ENCODE measurements around the gene ZNF248.

DNA sequence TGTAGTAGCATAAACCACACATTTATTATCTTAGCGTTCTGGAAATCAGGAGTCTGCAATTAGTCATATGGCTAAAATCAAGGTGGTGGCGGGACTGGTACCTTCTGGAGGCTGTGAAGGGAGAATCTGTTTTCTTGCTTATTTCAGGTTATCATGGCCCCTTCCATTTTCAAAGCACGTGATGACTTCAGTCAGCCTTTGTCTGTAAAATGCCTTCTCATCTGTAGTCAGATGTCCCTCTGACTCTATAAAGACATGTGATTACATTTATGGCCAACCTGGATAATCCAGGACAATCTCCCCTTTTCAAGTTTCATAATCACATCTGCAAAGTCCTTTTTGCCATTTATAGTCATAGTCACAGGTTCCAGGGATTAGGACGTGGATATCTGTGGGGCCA is 15.5 kb upstream of the ZNF248 start:
- no peak for TF ChIP-seq EZH2 (IDR thresholded peaks at IDR 0.05)
- TF ChIP-seq, protein P1, sequence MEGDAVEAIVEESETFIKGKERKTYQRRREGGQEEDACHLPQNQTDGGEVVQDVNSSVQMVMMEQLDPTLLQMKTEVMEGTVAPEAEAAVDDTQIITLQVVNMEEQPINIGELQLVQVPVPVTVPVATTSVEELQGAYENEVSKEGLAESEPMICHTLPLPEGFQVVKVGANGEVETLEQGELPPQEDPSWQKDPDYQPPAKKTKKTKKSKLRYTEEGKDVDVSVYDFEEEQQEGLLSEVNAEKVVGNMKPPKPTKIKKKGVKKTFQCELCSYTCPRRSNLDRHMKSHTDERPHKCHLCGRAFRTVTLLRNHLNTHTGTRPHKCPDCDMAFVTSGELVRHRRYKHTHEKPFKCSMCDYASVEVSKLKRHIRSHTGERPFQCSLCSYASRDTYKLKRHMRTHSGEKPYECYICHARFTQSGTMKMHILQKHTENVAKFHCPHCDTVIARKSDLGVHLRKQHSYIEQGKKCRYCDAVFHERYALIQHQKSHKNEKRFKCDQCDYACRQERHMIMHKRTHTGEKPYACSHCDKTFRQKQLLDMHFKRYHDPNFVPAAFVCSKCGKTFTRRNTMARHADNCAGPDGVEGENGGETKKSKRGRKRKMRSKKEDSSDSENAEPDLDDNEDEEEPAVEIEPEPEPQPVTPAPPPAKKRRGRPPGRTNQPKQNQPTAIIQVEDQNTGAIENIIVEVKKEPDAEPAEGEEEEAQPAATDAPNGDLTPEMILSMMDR (IDR thresholded peaks at IDR 0.05) = no peak

All from neural progenitor cell (in vitro differentiated cells).